HG03457 (cell line): ENCODE measurements around the gene YARS1.

Source experiments
- ATAC-seq: cut with Tn5 transposase; IDR thresholded peaks from one replicate; pipeline ENCODE4 v1.9.1; 2021; ENCODE audit warnings: moderate number of reproducible peaks; ENCODE audit not compliant: unreplicated experiment

Gene YARS1

DNA sequence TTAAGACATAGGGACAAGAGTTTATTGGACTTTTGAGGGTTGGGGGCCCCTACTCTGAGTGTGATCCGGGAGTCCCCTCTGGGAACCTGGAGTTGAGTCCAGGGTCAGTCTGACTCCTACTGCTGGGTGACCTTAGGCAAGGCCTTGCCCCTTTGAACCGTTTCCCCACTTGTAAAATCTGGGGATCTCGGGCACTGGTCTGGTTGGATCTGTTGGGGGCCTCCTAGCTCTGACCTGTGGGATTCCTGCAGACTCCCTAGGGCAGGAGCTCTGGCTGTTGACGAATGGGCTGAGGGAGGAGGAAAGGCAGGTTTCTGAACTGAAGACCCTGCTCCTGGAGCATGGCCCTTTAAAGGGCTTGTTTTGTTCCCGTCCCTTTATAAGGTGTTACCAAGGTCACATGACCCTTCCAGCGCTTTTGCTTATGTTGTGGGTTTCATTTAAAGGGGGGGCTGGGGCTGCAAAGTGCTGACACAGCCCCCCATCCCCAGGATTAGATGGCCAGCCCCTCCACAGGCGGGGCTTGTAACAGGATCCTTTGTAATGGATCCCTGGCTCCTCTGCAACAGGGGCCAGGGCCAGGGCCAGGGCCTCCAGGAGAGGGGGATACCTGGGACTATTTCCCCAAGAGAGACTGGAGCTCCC lies 50.7 kb downstream of the YARS1 start:
- ATAC-seq, result no peak

DNA sequence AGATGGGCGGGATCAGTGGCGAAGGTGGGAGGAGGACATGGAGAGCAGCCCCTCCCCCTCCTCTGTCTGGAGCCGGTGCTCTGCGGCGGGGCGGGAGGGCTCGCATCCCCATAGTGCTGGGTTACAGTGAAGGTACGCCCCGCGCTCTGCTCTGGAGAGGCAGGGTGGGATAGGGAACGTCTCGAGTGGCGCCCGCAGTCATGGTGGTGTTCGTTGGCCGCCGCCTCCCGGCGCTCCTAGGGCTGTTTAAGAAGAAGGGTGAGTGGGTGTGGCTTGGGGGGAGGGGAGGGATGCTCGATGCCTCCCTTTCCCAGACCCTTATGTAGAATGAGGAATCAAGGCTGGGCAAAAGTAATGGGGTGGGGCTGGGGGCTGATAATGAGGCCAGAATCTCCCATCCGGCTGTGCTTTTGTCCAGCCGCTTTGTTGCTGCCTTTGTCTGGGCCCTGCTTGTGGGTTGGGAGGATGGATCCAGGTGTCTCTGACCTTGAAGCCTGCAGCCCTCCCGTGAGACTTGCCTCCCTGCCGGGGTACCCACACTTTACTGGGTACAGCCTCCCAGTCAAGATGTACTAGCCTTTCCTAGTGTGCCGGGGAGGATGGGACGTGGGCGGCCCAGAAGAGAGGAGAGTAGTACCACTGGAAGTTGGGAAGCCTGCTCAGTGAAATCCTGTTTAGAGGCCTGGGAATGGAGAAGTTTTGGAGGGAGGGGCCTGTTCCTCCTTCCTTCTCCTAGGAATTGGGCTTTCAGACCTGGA lies 51.4 kb downstream of the YARS1 start:
- ATAC-seq, result no peak

DNA sequence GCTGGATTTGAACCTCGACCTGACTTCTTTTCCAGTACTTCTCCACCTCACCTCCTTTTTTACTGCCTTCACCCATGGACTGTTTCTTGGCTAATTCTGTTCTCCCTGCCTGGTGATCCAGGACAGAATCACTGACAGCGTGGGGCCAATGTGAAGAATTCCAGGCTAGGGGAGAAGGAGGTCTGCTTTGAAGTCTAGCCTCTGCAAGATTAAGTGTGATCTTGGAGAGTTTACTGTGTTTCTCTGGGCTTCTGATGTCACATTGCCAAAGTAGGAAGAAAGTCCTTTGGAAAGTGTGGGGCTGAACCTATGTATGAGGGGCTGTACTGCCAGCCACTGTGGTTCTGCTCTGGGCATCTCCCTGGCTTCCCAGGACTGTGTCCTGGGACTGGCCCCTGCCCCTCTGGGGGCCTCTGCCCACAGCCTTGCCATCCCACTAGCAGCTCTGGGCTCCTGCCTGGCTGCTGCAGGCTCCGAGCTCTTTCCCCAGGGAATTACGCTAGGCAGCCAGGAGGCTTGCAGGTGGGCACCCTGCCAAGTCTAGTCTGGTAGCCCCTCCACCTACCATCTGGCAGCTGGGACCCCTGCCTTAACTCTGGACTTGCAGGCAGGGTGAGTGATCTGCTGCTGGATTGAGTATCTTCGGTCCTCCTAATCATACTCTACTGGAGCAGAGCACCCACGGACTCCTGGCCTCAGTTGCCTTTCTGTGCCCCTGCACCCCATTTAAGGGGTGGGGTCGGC lies 52.2 kb downstream of the YARS1 start:
- ATAC-seq, result no peak

DNA sequence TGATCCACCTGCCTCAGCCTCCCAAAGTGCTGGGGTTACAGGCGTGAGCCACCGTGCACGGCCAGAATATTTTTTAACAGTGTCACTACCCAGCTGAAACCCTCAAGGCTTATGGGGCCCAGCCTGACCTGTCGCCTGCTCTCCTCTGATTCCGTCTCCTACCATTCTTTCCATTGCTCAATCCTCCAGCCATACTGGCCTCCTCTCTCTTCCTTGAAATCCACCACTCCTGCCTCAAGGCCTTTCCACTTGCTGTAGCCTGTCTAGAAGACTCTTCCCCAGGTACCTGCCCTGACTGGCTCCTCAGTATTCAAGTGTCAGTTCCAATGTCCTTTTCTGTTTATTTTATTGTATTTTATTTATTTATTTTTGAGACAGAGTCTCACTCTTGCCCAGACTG lies 53.9 kb downstream of the YARS1 start:
- ATAC-seq, result no peak

DNA sequence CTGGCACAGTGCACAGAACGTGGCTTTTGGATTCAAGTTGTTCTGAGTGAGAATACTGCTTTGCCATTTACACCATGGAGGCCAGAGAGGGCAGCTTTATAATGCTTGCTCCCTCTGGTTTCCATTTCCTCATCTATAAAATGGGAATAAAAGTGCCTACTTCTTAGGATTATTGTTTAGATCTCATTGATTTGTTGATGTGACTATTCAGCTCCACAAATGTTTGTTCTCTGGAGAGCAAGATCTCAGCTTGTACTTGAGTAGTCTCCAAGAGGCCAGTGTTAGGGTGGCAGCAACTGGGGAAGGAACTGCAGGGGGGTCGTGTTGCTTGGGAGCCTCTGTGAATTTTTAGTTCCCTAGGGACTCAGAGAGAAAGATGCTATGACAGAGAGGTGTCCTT lies 55.2 kb downstream of the YARS1 start:
- ATAC-seq, result no peak

DNA sequence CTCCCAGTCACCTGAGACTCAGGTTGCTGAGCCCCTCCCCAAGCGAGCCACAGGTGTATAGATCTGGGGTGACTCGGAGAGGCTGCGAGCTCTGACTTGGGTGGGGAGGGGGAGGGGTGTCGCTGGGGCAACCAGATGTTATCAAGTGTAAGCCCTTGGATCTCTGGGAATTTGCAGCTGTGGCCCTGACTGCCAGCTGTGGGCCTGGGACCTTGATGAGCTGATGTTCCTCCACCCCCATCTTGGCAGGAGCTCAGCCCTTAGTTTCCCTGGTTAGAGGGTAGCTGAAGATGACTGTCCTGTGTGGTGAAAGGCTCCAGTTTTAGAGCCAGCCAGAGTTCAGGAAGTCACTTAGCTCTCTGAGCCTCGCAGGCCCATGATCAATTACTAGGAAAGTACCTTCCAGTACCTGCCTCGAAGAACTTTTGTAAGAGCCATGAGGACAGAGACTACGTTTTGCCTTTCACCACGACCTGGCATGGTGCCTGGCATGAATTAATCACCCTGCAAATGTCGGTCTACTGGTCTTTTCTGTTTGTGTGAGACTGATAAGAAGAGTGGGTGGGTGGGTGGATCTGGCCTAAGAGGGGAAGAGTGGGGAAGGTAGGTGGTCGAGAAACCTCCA lies 55.8 kb downstream of the YARS1 start:
- ATAC-seq, result no peak

DNA sequence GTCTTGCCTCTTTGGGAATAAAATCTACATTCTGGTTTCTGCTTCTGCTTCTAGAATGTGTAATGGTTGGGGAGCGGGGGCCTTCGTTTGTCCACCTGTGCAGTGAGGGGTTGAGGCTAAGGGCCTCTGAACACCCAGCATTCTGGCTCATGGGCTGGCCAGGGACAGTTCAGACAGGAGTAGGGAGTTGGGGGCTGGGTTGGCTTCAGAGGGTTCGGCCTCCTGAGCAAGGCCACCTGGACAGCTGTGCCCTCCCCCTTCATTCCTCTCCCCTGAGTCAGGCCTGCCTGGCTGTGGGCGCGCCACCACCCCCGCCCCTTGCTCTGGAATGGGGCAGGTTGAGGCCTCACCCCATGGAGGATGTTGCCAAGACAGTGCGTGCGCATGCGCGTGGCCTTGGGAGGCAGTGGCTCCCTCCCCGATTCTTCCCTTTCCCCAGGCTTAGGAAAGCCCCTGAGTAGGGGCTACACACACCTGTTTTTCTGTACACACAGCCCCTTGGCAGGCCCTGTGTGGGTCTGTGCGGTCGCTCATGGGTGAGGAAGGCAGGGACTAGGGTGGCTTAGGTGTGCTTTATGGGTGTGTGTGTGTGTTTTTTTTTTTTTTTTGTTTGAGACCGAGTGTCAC lies 57.0 kb downstream of the YARS1 start:
- ATAC-seq, result no peak

DNA sequence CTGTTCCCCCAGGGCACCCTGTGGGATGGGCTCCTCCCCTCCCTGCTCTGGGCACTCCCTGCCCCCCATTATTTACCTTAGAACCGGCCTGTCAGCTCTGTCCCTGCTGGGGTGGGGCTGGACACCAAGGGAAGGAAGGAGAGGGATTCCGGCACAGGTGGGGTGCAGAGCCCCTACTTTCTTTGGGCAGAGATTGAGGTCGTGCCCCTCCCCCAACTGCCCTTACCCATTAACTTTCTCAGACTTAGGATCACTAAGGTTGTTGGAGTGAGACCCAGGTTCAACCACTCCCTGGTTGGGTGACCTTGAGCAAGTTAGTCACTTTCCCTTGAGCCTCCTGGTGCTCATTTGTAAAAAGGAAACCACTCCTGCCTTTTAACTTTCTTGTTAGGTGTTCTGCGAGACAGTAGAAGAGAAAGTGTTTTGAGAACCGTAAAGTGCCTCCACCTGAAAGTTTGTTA lies 57.6 kb downstream of the YARS1 start:
- no peak for ATAC-seq

DNA sequence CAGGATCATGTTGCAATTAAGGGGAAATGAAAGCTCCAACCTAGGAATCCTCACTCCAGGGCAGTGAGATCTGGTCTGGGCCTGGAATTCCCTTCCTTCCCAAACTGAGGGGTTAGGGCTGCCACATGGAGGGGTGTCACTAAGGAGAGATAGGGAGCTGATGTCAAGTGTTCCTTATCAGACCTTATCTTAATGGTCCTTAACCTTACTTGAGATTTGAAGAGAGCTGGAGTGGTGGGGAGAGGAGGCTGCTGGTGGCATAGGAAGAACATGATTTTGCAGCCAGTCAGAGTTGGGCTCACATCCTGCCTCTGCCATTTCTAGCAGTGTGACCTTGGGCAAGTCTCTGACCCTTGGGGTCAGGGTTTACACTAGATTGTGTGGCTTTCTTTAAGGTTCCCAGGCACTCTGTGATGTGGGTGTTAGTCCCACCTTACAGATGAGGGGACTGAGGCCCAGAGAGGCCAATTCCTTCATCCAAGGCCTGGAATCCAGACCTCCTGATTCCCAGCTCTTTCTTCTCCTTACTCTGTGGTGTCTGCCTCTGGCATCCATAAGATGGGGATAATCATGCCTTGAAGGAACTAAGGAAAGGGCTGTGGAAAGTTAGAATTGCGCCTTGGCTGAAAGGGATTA lies 58.2 kb downstream of the YARS1 start:
- ATAC-seq, result no peak

DNA sequence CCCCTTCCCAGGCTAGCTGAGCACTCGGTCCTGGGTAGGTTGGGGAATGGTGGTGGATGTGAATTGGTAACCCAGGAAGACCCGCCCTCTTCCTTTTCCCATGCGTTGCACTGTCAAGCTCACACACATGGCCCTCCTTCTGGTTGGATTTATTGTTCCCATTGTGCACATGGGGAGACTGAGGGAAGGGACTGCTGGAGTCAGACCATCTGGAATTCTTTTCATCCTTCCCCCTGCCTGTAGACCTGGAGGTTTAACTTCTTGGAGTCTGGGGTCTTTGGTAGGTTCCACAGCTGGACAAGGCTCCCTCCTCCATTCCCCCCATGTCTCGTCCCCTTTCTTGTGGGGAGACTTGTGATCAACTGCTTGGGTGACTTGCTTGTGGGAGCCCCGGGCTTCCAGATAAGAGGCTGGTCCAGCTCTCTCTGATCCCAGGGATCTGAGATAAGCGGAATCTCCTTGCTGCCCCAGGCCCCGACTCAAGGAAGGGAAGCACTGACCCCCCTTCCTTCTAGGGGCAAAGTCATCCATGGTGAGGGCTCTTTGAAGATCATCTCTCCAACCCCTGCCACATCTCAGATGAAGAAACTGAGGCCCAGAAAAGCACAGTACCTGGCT lies 58.9 kb downstream of the YARS1 start:
- ATAC-seq, result no peak

DNA sequence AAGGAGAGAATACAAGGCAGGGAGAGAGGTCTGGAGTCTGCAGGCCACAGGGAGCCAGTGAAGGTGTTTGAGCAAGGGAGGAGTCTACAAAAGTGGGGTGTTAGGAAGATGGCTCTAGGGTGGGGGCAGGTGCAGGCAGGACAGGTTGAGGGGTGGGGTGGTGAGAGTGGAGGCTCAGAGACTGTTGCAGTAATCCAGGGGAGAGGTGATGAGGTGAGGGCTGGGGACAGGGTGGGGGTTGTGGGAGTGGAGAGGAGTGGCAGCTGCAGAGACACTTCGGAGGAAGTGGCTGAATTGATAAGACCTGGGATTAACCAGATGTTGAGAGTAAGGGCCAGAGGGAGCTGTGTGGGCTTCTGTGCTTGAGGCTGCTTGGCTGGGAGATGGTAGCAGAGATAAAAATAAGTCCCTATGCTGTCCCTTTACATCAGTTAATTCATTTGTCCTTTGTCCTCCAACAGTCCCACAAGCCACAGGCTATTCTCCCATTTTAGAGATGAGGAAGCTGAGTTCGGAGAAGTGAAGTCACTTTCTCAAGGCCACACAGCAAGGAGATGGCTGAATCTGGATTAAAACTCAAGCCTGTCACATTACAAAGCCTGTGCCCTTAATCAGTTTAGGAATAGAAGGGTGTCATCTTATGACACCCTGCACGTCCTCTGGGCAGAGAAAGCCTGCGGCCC lies 59.8 kb downstream of the YARS1 start:
- ATAC-seq, result no peak

DNA sequence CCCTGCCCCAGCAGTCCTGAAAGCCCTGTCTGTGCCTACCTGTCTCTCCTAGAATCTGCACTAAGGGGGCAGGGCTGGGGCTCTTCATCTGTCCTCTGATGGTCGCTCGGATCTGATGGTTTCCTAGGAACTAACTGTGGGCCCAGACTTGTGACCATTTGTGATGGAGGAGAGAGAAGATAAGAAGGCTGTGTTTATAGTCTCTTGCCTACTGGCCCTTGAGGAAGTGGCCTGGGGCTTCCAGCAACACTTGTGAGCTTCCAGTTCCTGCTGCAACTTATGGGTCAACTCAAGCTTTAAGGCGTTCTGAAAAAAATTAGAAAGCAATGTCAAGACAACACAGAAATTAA lies 61.4 kb downstream of the YARS1 start:
- no peak for ATAC-seq

DNA sequence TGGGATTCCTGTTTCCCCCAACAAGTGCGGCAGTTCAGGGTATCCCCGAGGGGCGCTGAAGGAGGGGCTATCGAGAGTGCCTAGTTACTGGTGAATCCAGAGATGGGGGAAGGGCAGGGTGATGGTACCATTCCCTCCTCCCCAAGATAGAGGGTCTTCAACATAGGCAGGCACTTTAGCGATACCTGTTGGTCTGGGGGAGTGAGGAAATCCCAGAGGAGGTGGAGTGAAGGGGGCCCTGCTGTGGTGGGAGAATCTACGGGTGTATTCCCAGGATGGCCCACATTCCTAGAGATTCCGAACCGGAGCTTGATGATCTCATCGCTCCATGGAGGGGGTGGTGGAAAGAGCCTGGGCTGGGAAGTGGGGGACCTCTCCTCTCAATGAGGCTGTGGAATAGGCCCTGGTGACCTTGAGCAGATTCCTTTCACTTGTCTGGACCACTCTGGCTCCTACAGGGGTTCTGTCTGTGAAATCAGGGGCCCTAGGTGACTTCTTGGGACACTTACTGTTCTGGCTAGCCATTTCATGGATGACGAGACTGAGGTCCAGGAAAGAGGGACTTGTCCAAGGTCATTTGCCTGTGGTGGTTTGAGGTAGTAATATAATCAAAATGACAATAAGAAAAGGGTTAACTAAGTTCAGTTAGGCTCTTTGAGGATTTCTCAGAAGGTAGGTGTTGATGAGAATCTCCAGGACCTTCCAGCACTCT lies 61.9 kb downstream of the YARS1 start:
- ATAC-seq, result no peak

DNA sequence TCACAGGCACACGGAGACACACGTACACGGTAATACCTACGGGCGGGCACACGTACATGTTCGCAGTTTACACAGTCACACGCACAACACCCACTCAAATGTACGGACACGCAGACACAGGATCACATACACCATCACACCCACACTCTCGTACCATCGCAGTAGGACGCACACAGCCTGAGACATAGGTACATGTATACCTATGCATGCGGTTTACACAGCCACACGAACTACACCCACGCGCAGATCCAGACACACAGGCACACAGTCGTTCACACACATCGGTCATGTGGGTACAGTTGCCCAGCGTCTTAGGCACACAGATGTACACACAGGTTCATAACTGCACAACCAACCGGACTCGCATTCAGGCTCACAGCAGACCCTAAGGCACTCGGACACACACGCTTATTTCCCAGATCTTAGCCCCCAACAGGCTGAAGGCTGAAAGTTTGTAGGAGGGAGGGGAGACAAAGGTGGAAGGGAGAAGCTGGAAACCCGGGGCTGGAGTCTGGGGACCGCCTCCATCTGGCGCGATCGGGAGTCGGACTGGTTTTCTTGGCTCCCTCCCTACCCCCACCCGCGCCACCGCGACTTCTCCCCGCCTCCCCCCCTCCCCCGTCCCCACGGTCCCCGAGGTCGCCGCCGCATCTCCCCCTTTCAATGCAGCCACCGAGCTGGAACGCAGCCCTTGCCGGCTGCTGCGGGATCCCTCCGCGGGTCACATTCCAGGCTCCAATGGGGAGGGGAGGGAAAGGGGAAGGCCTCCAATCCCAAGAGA lies 62.7 kb downstream of the YARS1 start:
- ATAC-seq, result no peak

DNA sequence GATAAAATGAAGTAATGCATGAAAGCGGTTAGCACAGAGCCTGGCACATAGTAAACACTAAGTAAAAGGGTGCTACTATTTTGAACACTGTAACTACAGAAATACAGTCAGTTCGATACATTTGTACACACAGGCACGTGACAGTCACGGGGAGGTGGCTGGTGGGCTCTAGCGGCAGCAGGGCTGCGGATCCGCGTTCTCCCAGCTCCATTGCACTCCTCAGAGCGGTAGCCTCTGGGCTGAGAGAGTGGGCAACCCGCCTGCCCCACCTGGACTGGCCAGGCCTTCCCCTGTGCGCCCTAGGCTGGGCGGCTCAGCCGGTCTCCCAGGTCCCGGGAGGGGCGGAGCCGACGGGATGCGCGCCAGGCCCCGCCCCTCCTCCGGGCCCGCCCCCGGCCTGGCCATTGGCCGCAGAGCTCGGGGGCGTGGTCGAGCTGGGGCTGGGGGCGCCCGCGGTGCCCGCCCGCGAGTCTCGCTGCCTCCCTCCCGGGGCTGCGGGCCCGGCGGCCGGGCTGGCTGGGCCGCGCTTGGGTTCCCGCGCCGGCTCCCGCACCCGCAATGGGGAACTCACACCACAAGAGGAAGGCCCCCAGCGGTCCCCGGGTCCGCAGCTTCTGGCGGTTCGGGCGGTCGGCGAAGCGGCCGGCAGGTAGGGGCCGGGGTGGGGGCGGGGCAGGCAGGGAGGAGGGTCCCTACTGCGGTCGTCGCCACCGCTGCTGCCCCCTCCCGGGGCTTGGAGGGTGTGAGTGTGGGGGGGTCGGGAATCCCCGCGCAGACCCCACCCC lies 63.4 kb downstream of the YARS1 start:
- no peak for ATAC-seq

DNA sequence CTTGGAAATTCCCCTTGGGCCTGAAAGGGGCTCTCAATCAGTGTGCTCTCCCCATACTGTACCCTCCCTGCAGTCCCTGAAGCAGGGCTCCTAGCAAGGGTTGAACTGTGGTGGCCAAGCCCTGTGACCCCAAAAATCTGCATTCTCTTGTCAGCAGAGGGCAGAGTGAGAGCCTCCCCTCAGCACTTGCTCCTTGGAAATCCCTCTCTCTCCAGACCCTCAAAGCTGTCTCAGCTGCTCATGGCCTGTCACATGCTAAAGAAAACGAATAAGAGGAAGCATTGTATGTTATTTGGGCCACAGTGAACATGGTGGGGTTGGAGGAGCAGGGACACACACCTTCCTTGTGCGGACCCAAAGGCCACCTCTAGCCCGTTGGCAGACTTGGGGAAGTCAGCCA lies 67.4 kb downstream of the YARS1 start:
- ATAC-seq, result no peak

DNA sequence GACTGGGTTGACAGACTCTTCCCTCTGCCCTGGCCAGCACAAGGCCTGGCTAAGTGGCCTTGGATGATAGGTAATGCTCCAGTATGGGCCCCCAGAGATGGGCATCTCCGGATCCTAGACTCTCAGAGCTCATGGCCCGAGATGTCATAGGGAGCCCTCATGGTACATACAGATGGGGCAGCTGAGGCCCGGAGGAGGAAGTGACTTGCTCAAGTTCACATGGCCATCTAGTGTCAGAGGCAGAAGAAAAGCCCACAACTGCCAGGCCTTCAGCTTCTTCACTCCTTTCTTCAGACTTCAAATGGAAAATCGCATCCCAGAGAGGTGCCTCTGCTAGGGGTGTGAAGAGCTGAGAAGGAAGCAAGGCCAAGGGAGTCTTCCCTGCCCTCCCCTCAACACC lies 67.8 kb downstream of the YARS1 start:
- ATAC-seq, result no peak

DNA sequence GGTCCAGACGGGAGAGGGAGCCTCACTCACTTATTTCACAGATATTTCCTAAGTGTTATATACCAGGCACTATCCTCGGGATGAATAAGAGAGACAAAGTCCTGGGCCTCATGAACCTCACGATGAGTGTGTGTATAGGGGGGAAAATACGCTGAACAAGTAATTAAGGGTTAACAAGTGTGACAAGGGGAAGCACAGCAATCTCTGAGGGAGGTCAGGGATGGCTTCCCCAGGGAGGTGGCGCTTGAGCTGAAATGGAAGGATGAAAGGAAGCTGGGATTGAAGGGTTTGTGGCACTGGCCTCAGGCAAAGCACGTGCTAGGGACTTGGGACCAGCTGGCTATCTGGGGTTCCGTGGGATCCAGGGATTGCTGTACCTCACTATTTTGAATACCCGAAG lies 68.2 kb downstream of the YARS1 start:
- ATAC-seq, result no peak
